GM21786 (cell line): ENCODE data around the gene PCMTD2.
"Not testable (repeated sequence)": the region's sequence is repeated elsewhere in the genome, so short reads cannot be mapped to it uniquely, and the experiment has no call there.

ENCODE experiments used
- ATAC-seq: cut with Tn5 transposase; IDR thresholded peaks from one replicate; pipeline ENCODE4 v1.9.1; 2021; ENCODE audit not compliant: unreplicated experiment

PCMTD2 gene

GRCh38 chr20:64285579-64286446, 30.3 kb downstream of the PCMTD2 start:
- peak; percentile 86 for ATAC-seq

- ATAC-seq, result not testable (repeated sequence)
Measured at GRCh38 chr20:64286447-64287263, 31.1 kb downstream of the PCMTD2 start.

- ATAC-seq, result not testable (repeated sequence)
Measured at GRCh38 chr20:64287264-64287590, 31.7 kb downstream of the PCMTD2 start.

- ATAC-seq, result not testable (repeated sequence)
Measured at GRCh38 chr20:64292167-64292566, 36.6 kb downstream of the PCMTD2 start.

- not testable (repeated sequence) for ATAC-seq
Measured at GRCh38 chr20:64303086-64303485, 47.5 kb downstream of the PCMTD2 start.

- ATAC-seq, result not testable (repeated sequence)
Measured at GRCh38 chr20:64313761-64314160, 58.2 kb downstream of the PCMTD2 start.

- ATAC-seq, result not testable (repeated sequence)
Measured at GRCh38 chr20:64315381-64315780, 59.8 kb downstream of the PCMTD2 start.

GRCh38 chr20:64315884-64316283, 60.3 kb downstream of the PCMTD2 start:
- ATAC-seq, result not testable (repeated sequence)

- ATAC-seq, result not testable (repeated sequence)
Measured at GRCh38 chr20:64316415-64317083, 61.0 kb downstream of the PCMTD2 start.

- ATAC-seq, result not testable (repeated sequence)
Measured at GRCh38 chr20:64317331-64317730, 61.8 kb downstream of the PCMTD2 start.

- ATAC-seq, result not testable (repeated sequence)
Measured at GRCh38 chr20:64318056-64318455, 62.5 kb downstream of the PCMTD2 start.

- ATAC-seq, result not testable (repeated sequence)
Measured at GRCh38 chr20:64322031-64322789, 66.7 kb downstream of the PCMTD2 start.
